DND-41 (cell line): Measurements from ENCODE around the gene SMIM44.

Experiments used
- CTCF ChIP-seq: IDR thresholded peaks from 2 replicates; pipeline ENCODE4 v1.5.1; 2012; ENCODE audit warnings: borderline replicate concordance, low read length, moderate library complexity, mild to moderate bottlenecking; ENCODE audit not compliant: poor library complexity, severe bottlenecking; ENCODE audit errors: extremely low read depth
- EZH2 ChIP-seq: IDR thresholded peaks from 3 replicates; pipeline ENCODE4 v1.6.1; 2012; ENCODE audit warnings: borderline replicate concordance, low read depth, mild to moderate bottlenecking, moderate library complexity, low read length, inconsistent platforms; ENCODE audit not compliant: severe bottlenecking

GRCh38 chr19:3451451-3451866 is 31.8 kb downstream of the SMIM44 start:
- TF ChIP-seq EZH2, result no peak
- no peak for TF ChIP-seq CTCF
